Fibroblast of the aortic adventitia (primary cell): Measurements from ENCODE around the gene COG2. TPM values are rescaled to one million over a fixed set of nuclear protein-coding genes. Genes with fewer than 3 reads are reported as not detected.
A peak's percentile ranks its signal among the peaks of the same experiment; 100 is the strongest.
"Not testable (repeated sequence)": the region's sequence is repeated elsewhere in the genome, so short reads cannot be mapped to it uniquely, and the experiment has no call there.

Source experiments
- DNase-seq: peaks from one replicate; pipeline ENCODE4 v3.0.0-alpha.2; 2010; ENCODE audit warnings: low read depth
- H3K4me3 ChIP-seq: 2 replicates; pipeline ENCODE4 v1.5.1; 2011; ENCODE audit warnings: low read depth, mild to moderate bottlenecking, control low read depth, low read length, moderate library complexity
- CTCF ChIP-seq: IDR thresholded peaks from 2 replicates; pipeline ENCODE4 v1.5.1; 2011; ENCODE audit warnings: mild to moderate bottlenecking, low read length, control low read depth, inconsistent platforms; ENCODE audit not compliant: insufficient read depth
- total RNA-seq: library from RNA; depleted of rRNA; stranded (reverse); fragments of >200 nt; gene quantifications from 2 replicates; pipeline ENCODE4 v1.2.3, GENCODE V29; 2012; ENCODE audit warnings: low replicate concordance

The COG2 gene
- total RNA-seq, 1 donor = 22.1 TPM

GRCh38 chr1:230713138-230713537 lies 70.9 kb downstream of the COG2 start:
- no peak for DNase-seq
- no peak overlapping the region for H3K4me3 ChIP-seq
- TF ChIP-seq CTCF = no peak

GRCh38 chr1:230713547-230713914 lies 71.2 kb downstream of the COG2 start:
- no peak for TF ChIP-seq CTCF
- DNase-seq = no peak
- no peak overlapping the region for H3K4me3 ChIP-seq

GRCh38 chr1:230713915-230714764 lies 71.9 kb downstream of the COG2 start, which contains the start of gene AGT:
Gene AGT (minus strand): TSS chr1:230714122. CDS start chr1:230710823, 3,299 bp downstream.
- no peak for TF ChIP-seq CTCF
- H3K4me3 ChIP-seq = peak within 1 kb of the TSS; percentile 9
- peak; percentile 82 for DNase-seq

GRCh38 chr1:230715510-230715909 lies 73.2 kb downstream of the COG2 start:
- TF ChIP-seq CTCF = no peak
- H3K4me3 ChIP-seq = no peak overlapping the region
- no peak for DNase-seq

GRCh38 chr1:230716453-230716852 lies 74.2 kb downstream of the COG2 start:
- not testable (repeated sequence) for H3K4me3 ChIP-seq, DNase-seq

GRCh38 chr1:230717251-230717650 lies 75.0 kb downstream of the COG2 start:
- TF ChIP-seq CTCF = no peak
- peak; percentile 25 for DNase-seq

GRCh38 chr1:230721849-230722522 lies 79.7 kb downstream of the COG2 start:
- not testable (repeated sequence) for DNase-seq, H3K4me3 ChIP-seq

More at GRCh38 chr1:230717251-230717650, 75.0 kb downstream of the COG2 start:
- no peak overlapping the region for H3K4me3 ChIP-seq
